ENCODE data around the gene PIK3CB. TPM values are rescaled to one million over a fixed set of nuclear protein-coding genes. Genes with fewer than 3 reads are reported as not detected.

Gene PIK3CB
- total RNA-seq, 1 experiment from 2014 or later = 8.3 TPM

GRCh38 chr3:138748190-138748589, 86.5 kb downstream of the PIK3CB start:
- POLR2A ChIA-PET (ENCODE audit: unreplicated experiment) = no interaction called here
- Histone ChIP-seq H4K20me1 (ENCODE audit: low read length) (no peaks in the 10 kb centered on the region), H3K4me1 (ENCODE audit: insufficient read depth, low read length) (no peaks in the 10 kb centered on the region), H3K79me2 (ENCODE audit: low read length) (no peaks in the 10 kb centered on the region), H3K4me2 (ENCODE audit: low read length) (no peak overlapping the region), H3K36me3 (ENCODE audit: low read depth, low read length) (no peaks in the 10 kb centered on the region), H3F3A (ENCODE audit: low read length, unreplicated experiment) (no peaks in the 10 kb centered on the region), H3K9ac (ENCODE audit: low read length) (no peak overlapping the region), H2AFZ (ENCODE audit: low read length) (no peak overlapping the region), H3K27ac (ENCODE audit: low read length) (no peak overlapping the region), H3K9me2 (replicated peaks; ENCODE audit: low read length) (no peaks in the 10 kb centered on the region), H3K27me3 (ENCODE audit: low read length) (no peaks in the 10 kb centered on the region), H3K4me3 (ENCODE audit: low read length) (no peak overlapping the region), H3K9me3 (ENCODE audit: low read length) (no peaks in the 10 kb centered on the region)
- CTCF ChIA-PET = no interaction called here
- DNase-seq (no peak), ATAC-seq (no peak)
- intact Hi-C loops (cut with micrococcal nuclease) = no loop called here
- BruUV-seq (replicated peaks) = no TSS peak
- TF ChIP-seq CTCF (conservative IDR thresholded peaks at IDR 0.05; ENCODE audit: low read depth, low read length) = no peak
- no peak for TF ChIP-seq EZH2phosphoT487 (IDR thresholded peaks at IDR 0.05; ENCODE audit: borderline replicate concordance, low read length)
- TF ChIP-seq EZH2 (IDR thresholded peaks at IDR 0.05; ENCODE audit: low read length, unreplicated experiment) = no peak

GRCh38 chr3:138747225-138747624, 87.5 kb downstream of the PIK3CB start:
- no peaks in the 10 kb centered on the region for H3K79me2 ChIP-seq (ENCODE audit: low read length)
- no peak for ATAC-seq
- no peak overlapping the region for H3K27ac ChIP-seq (ENCODE audit: low read length)
- no TSS peak for BruUV-seq (replicated peaks)
- no peak overlapping the region for H2AFZ ChIP-seq (ENCODE audit: low read length)
- no peak overlapping the region for H3K9ac ChIP-seq (ENCODE audit: low read length)
- H3K27me3 ChIP-seq (ENCODE audit: low read length) = no peaks in the 10 kb centered on the region
- H3K9me2 ChIP-seq (replicated peaks; ENCODE audit: low read length) = no peaks in the 10 kb centered on the region
- intact Hi-C loops (cut with micrococcal nuclease) = no loop called here
- no peaks in the 10 kb centered on the region for H3F3A ChIP-seq (ENCODE audit: low read length, unreplicated experiment)
- POLR2A ChIA-PET (ENCODE audit: unreplicated experiment) = no interaction called here
- H4K20me1 ChIP-seq (ENCODE audit: low read length) = no peaks in the 10 kb centered on the region
- no peaks in the 10 kb centered on the region for H3K9me3 ChIP-seq (ENCODE audit: low read length)
- H3K4me2 ChIP-seq (ENCODE audit: low read length) = no peak overlapping the region
- TF ChIP-seq CTCF (conservative IDR thresholded peaks at IDR 0.05; ENCODE audit: low read depth, low read length) (no peak), EZH2phosphoT487 (IDR thresholded peaks at IDR 0.05; ENCODE audit: borderline replicate concordance, low read length) (no peak), EZH2 (IDR thresholded peaks at IDR 0.05; ENCODE audit: low read length, unreplicated experiment) (no peak)
- no peaks in the 10 kb centered on the region for H3K4me1 ChIP-seq (ENCODE audit: insufficient read depth, low read length)
- no peaks in the 10 kb centered on the region for H3K36me3 ChIP-seq (ENCODE audit: low read depth, low read length)
- no peak overlapping the region for H3K4me3 ChIP-seq (ENCODE audit: low read length)
- DNase-seq = no peak
- CTCF ChIA-PET = no interaction called here

GRCh38 chr3:138740072-138740471, 94.7 kb downstream of the PIK3CB start:
- no peaks in the 10 kb centered on the region for H3K27me3 ChIP-seq (ENCODE audit: low read length)
- POLR2A ChIA-PET (ENCODE audit: unreplicated experiment) = no interaction called here
- CTCF ChIA-PET = no interaction called here
- H3K4me3 ChIP-seq (ENCODE audit: low read length) = no peak overlapping the region
- no peaks in the 10 kb centered on the region for H3K4me1 ChIP-seq (ENCODE audit: insufficient read depth, low read length)
- no peaks in the 10 kb centered on the region for H3K36me3 ChIP-seq (ENCODE audit: low read depth, low read length)
- intact Hi-C loops (cut with micrococcal nuclease) = no loop called here
- H3K9me3 ChIP-seq (ENCODE audit: low read length) = no peaks in the 10 kb centered on the region
- ATAC-seq = no peak
- H4K20me1 ChIP-seq (ENCODE audit: low read length) = no peaks in the 10 kb centered on the region
- H3K9ac ChIP-seq (ENCODE audit: low read length) = no peak overlapping the region
- no peak for DNase-seq
- no peak overlapping the region for H3K4me2 ChIP-seq (ENCODE audit: low read length)
- no peak overlapping the region for H3K27ac ChIP-seq (ENCODE audit: low read length)
- no peaks in the 10 kb centered on the region for H3K9me2 ChIP-seq (replicated peaks; ENCODE audit: low read length)
- TF ChIP-seq CTCF (conservative IDR thresholded peaks at IDR 0.05; ENCODE audit: low read depth, low read length) = no peak
- no peak overlapping the region for H2AFZ ChIP-seq (ENCODE audit: low read length)
- H3K79me2 ChIP-seq (ENCODE audit: low read length) = no peaks in the 10 kb centered on the region
- H3F3A ChIP-seq (ENCODE audit: low read length, unreplicated experiment) = no peaks in the 10 kb centered on the region
- BruUV-seq (replicated peaks) = no TSS peak

Measured in PC-3 (cell line).